ENCODE results near the gene OR56B1. TPM values are rescaled to one million over a fixed set of nuclear protein-coding genes. Genes with fewer than 3 reads are reported as not detected.

The OR56B1 gene, protein sequence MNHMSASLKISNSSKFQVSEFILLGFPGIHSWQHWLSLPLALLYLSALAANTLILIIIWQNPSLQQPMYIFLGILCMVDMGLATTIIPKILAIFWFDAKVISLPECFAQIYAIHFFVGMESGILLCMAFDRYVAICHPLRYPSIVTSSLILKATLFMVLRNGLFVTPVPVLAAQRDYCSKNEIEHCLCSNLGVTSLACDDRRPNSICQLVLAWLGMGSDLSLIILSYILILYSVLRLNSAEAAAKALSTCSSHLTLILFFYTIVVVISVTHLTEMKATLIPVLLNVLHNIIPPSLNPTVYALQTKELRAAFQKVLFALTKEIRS
- total RNA-seq (ENCODE audit: low replicate concordance): 0.41 TPM in 1 of 2 replicates, not detected in the other

DNA sequence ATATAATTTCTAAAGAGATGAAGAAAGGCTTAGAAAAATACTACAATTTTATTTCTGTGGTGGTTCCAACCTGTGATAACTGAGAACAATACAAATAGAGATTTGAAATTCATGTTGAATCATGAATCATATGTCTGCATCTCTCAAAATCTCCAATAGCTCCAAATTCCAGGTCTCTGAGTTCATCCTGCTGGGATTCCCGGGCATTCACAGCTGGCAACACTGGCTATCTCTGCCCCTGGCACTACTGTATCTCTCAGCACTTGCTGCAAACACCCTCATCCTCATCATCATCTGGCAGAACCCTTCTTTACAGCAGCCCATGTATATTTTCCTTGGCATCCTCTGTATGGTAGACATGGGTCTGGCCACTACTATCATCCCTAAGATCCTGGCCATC lies at the start of gene OR56B1:
TSS of gene OR56B1 (plus strand) at position 53 of the 400 bp plus-strand sequence. CDS start at position 122, 69 bp downstream.
- no peak for DNase-seq (ENCODE audit: low spot score)
- no peaks in the 10 kb centered on the region for H3K9me3 ChIP-seq (ENCODE audit: low read depth)
- H3K27me3 Mint-ChIP-seq (ENCODE audit: insufficient read depth, low read depth): no peaks in the 10 kb centered on the region
- H2AFZ ChIP-seq (replicated peaks): no peak within 1 kb of the TSS
- no peak within 1 kb of the TSS for H3K9ac ChIP-seq
- H3K36me3 ChIP-seq: no peaks in the 10 kb centered on the region
- no peak within 1 kb of the TSS for H3K4me3 ChIP-seq
- H3K36me3 Mint-ChIP-seq: no peaks in the 10 kb centered on the region
- H3K4me3 Mint-ChIP-seq: no peak within 1 kb of the TSS
- peaks cover 2% of the 10 kb centered on the region for H3K9me3 Mint-ChIP-seq
- H4K20me1 ChIP-seq (ENCODE audit: low read depth): no peaks in the 10 kb centered on the region
- no peaks in the 10 kb centered on the region for H3F3A ChIP-seq (ENCODE audit: low read depth)
- no peak for TF ChIP-seq EZH2 (IDR thresholded peaks at IDR 0.05)
- TF ChIP-seq, protein P1, sequence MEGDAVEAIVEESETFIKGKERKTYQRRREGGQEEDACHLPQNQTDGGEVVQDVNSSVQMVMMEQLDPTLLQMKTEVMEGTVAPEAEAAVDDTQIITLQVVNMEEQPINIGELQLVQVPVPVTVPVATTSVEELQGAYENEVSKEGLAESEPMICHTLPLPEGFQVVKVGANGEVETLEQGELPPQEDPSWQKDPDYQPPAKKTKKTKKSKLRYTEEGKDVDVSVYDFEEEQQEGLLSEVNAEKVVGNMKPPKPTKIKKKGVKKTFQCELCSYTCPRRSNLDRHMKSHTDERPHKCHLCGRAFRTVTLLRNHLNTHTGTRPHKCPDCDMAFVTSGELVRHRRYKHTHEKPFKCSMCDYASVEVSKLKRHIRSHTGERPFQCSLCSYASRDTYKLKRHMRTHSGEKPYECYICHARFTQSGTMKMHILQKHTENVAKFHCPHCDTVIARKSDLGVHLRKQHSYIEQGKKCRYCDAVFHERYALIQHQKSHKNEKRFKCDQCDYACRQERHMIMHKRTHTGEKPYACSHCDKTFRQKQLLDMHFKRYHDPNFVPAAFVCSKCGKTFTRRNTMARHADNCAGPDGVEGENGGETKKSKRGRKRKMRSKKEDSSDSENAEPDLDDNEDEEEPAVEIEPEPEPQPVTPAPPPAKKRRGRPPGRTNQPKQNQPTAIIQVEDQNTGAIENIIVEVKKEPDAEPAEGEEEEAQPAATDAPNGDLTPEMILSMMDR (IDR thresholded peaks at IDR 0.05): no peak
- no peak for TF ChIP-seq EZH2phosphoT487 (IDR thresholded peaks at IDR 0.05)
- peaks cover 9% of the 10 kb centered on the region for H3K4me1 Mint-ChIP-seq
- no peaks in the 10 kb centered on the region for H3K79me2 ChIP-seq (ENCODE audit: low read depth)
- no peaks in the 10 kb centered on the region for H3K4me1 ChIP-seq
- H3K27ac Mint-ChIP-seq: no peak within 1 kb of the TSS
- no peak within 1 kb of the TSS for H3K4me2 ChIP-seq
- H3K27me3 ChIP-seq: no peaks in the 10 kb centered on the region
- H3K27ac ChIP-seq: no peak within 1 kb of the TSS

DNA sequence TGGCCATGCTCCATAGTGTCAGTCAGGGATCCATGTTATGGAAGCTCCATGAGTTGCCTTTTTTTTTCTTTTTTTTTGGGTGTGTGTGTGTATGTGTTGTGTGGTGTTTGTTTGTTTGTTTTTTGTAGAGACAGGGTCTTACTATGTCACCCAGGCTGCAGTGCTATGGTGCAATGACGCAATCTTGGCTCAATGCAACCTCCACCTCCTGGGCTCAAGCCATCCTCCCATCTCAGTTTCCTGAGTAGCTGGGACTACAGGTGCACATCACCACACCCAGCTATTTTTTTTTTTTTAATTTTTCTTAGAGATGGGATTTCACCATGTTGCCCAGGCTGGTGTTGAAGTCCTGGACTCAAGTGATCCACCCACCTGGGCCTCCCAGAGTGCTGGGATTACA lies 47.8 kb upstream of the OR56B1 start:
- H3K79me2 ChIP-seq (ENCODE audit: low read depth): peaks cover 26% of the 10 kb centered on the region
- Mint-ChIP-seq H3K27ac (no peak overlapping the region), H3K36me3 (peaks cover 1% of the 10 kb centered on the region), H3K27me3 (ENCODE audit: insufficient read depth, low read depth) (no peaks in the 10 kb centered on the region), H3K4me3 (no peak overlapping the region), H3K9me3 (peaks cover 6% of the 10 kb centered on the region), H3K4me1 (peaks cover 26% of the 10 kb centered on the region)
- peaks cover 30% of the 10 kb centered on the region for H3K4me1 ChIP-seq
- H3K27ac ChIP-seq: no peak overlapping the region
- H3K9me3 ChIP-seq (ENCODE audit: low read depth): no peaks in the 10 kb centered on the region
- TF ChIP-seq, protein P1 (IDR thresholded peaks at IDR 0.05): no peak
- TF ChIP-seq EZH2phosphoT487 (IDR thresholded peaks at IDR 0.05): no peak
- TF ChIP-seq EZH2 (IDR thresholded peaks at IDR 0.05): no peak
- H3K27me3 ChIP-seq: no peaks in the 10 kb centered on the region
- H2AFZ ChIP-seq (replicated peaks): no peak overlapping the region
- no peak for DNase-seq (ENCODE audit: low spot score)
- H4K20me1 ChIP-seq (ENCODE audit: low read depth): no peaks in the 10 kb centered on the region
- H3K4me2 ChIP-seq: no peak overlapping the region
- H3K9ac ChIP-seq: no peak overlapping the region
- peaks cover 42% of the 10 kb centered on the region for H3F3A ChIP-seq (ENCODE audit: low read depth)
- H3K4me3 ChIP-seq: no peak overlapping the region
- H3K36me3 ChIP-seq: no peaks in the 10 kb centered on the region

DNA sequence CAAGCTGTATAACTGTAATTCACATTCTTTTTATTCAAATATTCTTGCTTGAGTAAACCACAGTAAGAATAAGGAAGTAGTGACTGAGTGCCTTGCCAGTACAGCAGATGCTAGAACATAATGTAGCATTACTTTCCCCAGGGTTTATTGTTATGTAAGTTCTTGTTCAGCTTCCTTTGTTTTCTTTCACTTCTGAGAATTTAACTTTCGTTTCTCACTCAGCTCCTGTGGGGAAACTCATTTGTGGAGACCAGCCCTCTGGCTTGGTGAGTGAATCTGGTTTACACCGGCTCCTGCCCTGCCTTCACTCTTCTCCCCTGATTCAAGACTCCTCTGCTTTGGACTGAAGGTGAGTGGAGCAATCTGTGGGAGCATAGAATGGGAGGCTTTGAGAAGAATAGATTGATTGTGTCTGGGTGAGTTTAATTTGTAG lies 46.7 kb upstream of the OR56B1 start, which contains the start of gene TRIM22:
TSS of gene TRIM22 (plus strand) at position 240 of the 433 bp plus-strand sequence. CDS start 6,443 bp downstream, outside the sequence.
- peak within 1 kb of the TSS; percentile 15 for H3K4me3 ChIP-seq
- H3K4me1 ChIP-seq: peaks cover 25% of the 10 kb centered on the region
- H2AFZ ChIP-seq (replicated peaks): peak within 1 kb of the TSS; percentile 81
- peaks cover 17% of the 10 kb centered on the region for H3K79me2 ChIP-seq (ENCODE audit: low read depth)
- no peak within 1 kb of the TSS for H3K4me3 Mint-ChIP-seq
- H3F3A ChIP-seq (ENCODE audit: low read depth): peaks cover 37% of the 10 kb centered on the region
- no peak for TF ChIP-seq EZH2phosphoT487 (IDR thresholded peaks at IDR 0.05)
- TF ChIP-seq EZH2 (IDR thresholded peaks at IDR 0.05): no peak
- TF ChIP-seq, protein P1 (IDR thresholded peaks at IDR 0.05): no peak
- H3K9me3 Mint-ChIP-seq: no peaks in the 10 kb centered on the region
- DNase-seq (ENCODE audit: low spot score): peak; percentile 43
- peak within 1 kb of the TSS; percentile 33 for H3K27ac Mint-ChIP-seq
- no peaks in the 10 kb centered on the region for H3K27me3 Mint-ChIP-seq (ENCODE audit: insufficient read depth, low read depth)
- H4K20me1 ChIP-seq (ENCODE audit: low read depth): no peaks in the 10 kb centered on the region
- H3K36me3 Mint-ChIP-seq: no peaks in the 10 kb centered on the region
- H3K4me1 Mint-ChIP-seq: peaks cover 15% of the 10 kb centered on the region
- H3K4me2 ChIP-seq: peak within 1 kb of the TSS; percentile 69
- H3K27me3 ChIP-seq: no peaks in the 10 kb centered on the region
- H3K9ac ChIP-seq: no peak within 1 kb of the TSS
- H3K36me3 ChIP-seq: no peaks in the 10 kb centered on the region
- H3K9me3 ChIP-seq (ENCODE audit: low read depth): no peaks in the 10 kb centered on the region
- peak within 1 kb of the TSS; percentile 93 for H3K27ac ChIP-seq

Measured in neural progenitor cell (in vitro differentiated cells).